Measurements from ENCODE around the gene SLC38A8.

DNA sequence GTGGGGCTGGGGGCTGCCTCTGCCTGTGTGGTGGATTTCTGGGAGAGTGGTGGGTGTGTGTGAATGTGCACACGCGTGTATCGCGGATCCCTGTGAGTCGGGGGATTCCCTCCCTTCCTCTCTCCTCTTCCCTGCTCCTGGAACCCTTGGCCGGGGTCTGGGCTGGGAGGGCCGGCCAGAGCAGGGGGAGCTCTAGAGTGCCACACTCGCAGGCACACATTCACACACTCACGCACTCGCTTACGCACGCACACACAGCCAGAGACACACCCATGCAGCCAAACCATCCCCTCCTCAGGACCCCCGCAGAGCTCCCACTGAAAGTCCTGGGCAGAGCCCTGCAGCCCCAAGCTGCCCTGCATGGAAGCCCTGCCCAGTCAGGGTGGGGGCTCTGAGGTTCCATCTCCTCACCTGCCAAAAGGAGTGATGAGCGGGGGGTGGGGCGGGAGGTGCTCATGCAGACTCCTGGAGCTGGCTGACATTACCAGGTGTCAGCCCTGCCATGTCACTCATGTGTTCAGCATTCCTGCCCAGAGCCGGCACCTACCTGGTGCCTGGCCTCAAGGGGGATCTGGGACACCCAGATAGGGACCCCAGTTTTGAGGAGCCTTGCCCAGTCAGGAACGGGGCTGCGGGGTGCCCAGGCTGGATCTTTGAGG lies 72.7 kb downstream of the SLC38A8 start:
- no peak for TF ChIP-seq POLR2A (IDR thresholded peaks at IDR 0.05)
- TF ChIP-seq EP300 (IDR thresholded peaks at IDR 0.05): no peak
- TF ChIP-seq, protein P1, sequence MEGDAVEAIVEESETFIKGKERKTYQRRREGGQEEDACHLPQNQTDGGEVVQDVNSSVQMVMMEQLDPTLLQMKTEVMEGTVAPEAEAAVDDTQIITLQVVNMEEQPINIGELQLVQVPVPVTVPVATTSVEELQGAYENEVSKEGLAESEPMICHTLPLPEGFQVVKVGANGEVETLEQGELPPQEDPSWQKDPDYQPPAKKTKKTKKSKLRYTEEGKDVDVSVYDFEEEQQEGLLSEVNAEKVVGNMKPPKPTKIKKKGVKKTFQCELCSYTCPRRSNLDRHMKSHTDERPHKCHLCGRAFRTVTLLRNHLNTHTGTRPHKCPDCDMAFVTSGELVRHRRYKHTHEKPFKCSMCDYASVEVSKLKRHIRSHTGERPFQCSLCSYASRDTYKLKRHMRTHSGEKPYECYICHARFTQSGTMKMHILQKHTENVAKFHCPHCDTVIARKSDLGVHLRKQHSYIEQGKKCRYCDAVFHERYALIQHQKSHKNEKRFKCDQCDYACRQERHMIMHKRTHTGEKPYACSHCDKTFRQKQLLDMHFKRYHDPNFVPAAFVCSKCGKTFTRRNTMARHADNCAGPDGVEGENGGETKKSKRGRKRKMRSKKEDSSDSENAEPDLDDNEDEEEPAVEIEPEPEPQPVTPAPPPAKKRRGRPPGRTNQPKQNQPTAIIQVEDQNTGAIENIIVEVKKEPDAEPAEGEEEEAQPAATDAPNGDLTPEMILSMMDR (IDR thresholded peaks at IDR 0.05): no peak
- no peak for TF ChIP-seq POLR2AphosphoS5 (IDR thresholded peaks at IDR 0.05)
